Activated T-cell treated with anti-CD3 and anti-CD28 coated beads, Interleukin-2, amount 50 U/mL, for 4 hours (primary cell): ENCODE measurements around the gene SLC52A1. TPM values are rescaled to one million over a fixed set of nuclear protein-coding genes. Genes with fewer than 3 reads are reported as not detected.

ENCODE experiments used
- ATAC-seq, 2 donors: fragments of 200-7000 bp; cut with Tn5 transposase; one replicate each; pipeline ENCODE4 v1.10.0; 2021
- DNase-seq: peaks from one replicate; pipeline ENCODE4 v3.0.0-alpha.2; 2020
- H3K27me3 Mint-ChIP-seq: one replicate; pipeline ENCODE4 v1.8.0; 2021; ENCODE audit warnings: low read depth, mixed read lengths
- H3K36me3 Mint-ChIP-seq: one replicate; pipeline ENCODE4 v1.8.0; 2022; ENCODE audit warnings: mixed read lengths; ENCODE audit not compliant: insufficient read depth
- H3K4me1 Mint-ChIP-seq: one replicate; pipeline ENCODE4 v1.8.0; 2021; ENCODE audit warnings: low read depth, mixed read lengths
- H3K4me3 Mint-ChIP-seq: one replicate; pipeline ENCODE4 v1.8.0; 2021; ENCODE audit warnings: mild to moderate bottlenecking, moderate library complexity, mixed read lengths
- H3K9me3 Mint-ChIP-seq: one replicate; pipeline ENCODE4 v1.8.0; 2021; ENCODE audit warnings: mixed read lengths
- total RNA-seq, 3 donors: library from RNA; stranded (reverse); gene quantifications; one replicate each; pipeline ENCODE4 v1.2.1, GENCODE V29; 2021

SLC52A1 gene
- total RNA-seq, 3 donors from 2014 or later, result 0.08 TPM; not detected in 2

DNA sequence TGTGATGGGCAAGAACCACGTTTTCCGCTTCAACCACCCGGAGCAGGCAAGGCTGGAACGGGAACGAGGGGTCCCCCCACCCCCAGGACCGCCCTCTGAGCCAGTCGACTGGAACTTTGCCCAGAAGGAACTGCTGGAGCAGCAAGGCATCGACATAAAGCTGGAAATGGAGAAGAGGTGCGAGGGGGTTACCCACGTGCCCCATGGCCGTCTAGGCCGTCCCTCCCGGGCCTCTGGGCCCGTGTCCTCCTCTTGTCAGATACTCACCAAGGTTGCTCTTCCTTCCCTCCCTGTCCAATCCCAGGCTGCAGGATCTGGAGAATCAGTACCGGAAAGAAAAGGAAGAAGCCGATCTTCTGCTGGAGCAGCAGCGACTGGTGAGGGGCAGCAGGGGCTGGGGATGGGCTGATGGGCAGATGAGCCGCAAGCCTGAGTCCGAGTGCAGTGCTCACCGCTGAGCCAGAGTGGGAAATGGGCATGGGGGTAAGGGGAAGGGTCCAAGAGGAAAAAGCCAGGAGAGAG lies 14.7 kb downstream of the SLC52A1 start:
- H3K27me3 Mint-ChIP-seq, result no peaks in the 10 kb centered on the region
- H3K4me3 Mint-ChIP-seq, result no peak overlapping the region
- H3K4me1 Mint-ChIP-seq, result peaks cover 6% of the 10 kb centered on the region
- ATAC-seq, result no peak
- H3K9me3 Mint-ChIP-seq, result no peaks in the 10 kb centered on the region
- DNase-seq, result no peak
- H3K36me3 Mint-ChIP-seq, result peaks cover 10% of the 10 kb centered on the region

DNA sequence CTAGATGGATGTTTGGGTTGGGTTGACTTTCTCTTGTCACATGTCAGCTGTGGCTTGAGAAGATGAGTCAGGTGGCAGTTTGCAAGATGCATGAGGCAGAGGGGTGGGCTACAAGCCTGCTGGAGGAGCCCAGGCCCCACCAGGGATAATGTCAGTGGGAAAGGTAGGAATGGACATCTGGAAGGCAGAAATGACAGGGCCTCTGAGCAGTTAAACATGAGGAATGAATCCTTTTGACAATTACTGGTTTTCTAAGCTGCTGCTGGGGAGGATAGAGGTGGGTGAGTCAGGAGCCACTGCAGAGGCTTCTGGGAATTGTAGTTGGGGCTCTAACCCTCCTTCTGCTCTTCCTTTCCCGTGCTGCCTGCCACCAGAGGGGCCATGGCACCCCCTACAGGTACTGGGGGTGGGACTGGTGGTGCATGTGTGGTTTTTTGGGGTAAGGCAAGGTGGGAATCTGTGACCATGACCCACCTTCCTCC lies 15.7 kb downstream of the SLC52A1 start:
- H3K9me3 Mint-ChIP-seq, result no peaks in the 10 kb centered on the region
- ATAC-seq (peak; percentile 94 to 96), DNase-seq (peak; percentile 32)
- peaks cover 10% of the 10 kb centered on the region for H3K36me3 Mint-ChIP-seq
- H3K4me1 Mint-ChIP-seq, result peaks cover 6% of the 10 kb centered on the region
- H3K27me3 Mint-ChIP-seq, result no peaks in the 10 kb centered on the region
- no peak overlapping the region for H3K4me3 Mint-ChIP-seq

DNA sequence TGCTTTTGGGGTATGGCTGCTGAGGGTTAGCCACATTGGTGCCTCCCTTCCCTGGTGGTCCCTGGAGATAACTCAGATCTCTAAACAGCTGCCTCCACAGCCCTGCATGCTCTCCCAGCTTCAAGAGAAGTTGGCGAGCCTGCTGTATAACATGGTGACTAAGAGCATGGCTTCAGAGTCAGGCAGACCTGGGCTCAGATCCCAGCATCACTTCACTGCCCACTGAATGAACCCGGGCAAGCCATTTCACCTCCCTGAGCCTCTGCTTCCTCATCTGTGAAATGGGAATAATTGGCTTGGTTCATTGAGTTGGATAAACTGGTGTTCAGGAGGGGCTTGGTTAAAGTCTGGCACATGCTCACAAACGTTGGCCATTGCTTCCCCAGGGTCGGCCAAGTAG lies 20.9 kb downstream of the SLC52A1 start:
- Mint-ChIP-seq H3K4me1 (peaks cover 9% of the 10 kb centered on the region), H3K36me3 (peaks cover 10% of the 10 kb centered on the region)

DNA sequence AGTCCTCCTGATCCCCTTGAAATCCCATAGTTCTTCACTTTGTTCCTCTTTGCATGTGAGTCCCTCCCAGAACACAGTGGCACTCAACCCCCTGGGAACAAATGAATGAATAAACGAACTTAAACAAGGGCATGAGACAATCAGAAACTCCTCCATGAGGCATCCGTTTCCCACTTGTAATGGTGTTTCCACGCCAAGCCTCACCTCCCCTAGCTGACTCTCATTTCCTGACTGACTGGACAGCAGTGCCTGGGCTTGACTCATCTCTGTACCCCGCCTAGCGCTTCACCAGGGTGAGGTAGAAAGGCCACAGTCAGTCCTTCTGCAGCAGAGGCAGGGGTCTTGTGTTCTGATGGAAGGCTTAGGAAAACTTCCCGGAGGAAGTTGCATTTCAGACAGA lies 23.3 kb downstream of the SLC52A1 start:
- DNase-seq, result no peak
- peaks cover 29% of the 10 kb centered on the region for H3K36me3 Mint-ChIP-seq
- H3K9me3 Mint-ChIP-seq, result no peaks in the 10 kb centered on the region
- peak in 1 of 2 donors; percentile 67 for ATAC-seq
- peak overlapping the region; percentile 26 for H3K4me3 Mint-ChIP-seq
- H3K4me1 Mint-ChIP-seq, result peaks cover 5% of the 10 kb centered on the region
- H3K27me3 Mint-ChIP-seq, result no peaks in the 10 kb centered on the region

More for the DNA sequence above, 20.9 kb downstream of the SLC52A1 start:
- Mint-ChIP-seq H3K27me3 (no peaks in the 10 kb centered on the region), H3K9me3 (no peaks in the 10 kb centered on the region), H3K4me3 (no peak overlapping the region)
- ATAC-seq, result no peak
- DNase-seq, result no peak

DNA sequence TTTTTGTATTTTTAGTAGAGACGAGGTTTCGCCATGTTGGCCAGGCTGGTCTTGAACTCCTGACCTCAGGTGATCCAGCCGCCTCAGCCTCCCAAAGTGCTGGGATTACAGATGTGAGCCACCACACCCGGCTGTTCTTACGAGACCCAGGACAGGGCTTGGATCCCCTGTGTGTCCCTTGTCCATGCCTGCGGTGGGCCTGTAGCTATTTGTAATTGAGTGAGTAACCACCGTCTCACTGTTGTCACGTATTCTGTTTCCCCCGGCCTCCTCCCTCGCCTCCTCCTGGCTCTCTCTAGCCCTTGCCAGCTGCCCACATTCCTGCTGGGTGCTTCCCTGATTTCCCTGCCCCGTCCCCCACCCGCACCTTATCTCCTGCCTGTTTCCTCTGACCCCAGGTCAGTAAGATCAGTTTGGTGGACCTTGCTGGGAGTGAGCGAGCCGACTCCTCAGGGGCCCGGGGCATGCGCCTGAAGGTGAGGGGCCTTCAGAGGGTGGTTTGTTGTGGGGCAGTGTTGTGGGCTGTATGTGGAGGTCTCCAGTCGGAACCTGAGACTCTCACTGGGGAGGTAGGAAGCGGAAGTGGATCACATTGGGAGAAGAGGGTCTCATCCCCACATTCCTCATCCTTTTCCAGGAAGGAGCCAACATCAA lies 31.9 kb downstream of the SLC52A1 start:
- Mint-ChIP-seq H3K4me1 (peaks cover 16% of the 10 kb centered on the region), H3K4me3 (no peak overlapping the region), H3K36me3 (peaks cover 47% of the 10 kb centered on the region), H3K27me3 (no peaks in the 10 kb centered on the region), H3K9me3 (no peaks in the 10 kb centered on the region)
- ATAC-seq (no peak), DNase-seq (no peak)

DNA sequence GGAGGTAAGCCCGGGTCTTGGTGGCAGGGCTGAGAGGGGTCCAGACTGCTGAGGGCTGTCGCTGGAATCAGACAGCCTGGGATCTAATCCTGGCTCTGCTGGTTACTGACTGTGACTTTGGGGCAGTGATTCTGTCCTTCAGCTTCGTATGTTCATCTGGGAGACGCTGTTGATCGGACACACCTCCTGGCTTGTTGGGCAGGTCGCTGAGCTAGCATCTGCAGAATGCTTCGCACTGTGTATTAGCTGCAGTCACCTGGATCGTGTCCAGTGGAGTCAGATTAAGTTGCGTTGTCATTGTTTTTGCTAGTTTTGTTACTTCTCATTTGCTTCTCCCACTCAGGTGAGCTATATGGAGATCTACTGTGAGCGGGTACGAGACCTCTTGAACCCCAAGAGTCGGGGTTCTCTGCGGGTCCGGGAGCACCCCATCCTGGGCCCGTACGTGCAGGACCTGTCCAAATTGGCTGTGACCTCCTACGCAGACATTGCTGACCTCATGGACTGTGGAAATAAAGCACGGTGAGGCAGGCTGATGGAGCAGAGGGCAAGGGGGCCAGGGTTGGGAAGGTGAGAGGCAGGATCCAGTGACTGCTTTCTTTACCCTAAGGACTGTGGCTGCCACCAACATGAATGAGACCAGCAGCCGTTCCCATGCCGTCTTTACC lies 33.0 kb downstream of the SLC52A1 start:
- no peak overlapping the region for H3K4me3 Mint-ChIP-seq
- peaks cover 16% of the 10 kb centered on the region for H3K4me1 Mint-ChIP-seq
- DNase-seq (no peak), ATAC-seq (no peak)
- H3K9me3 Mint-ChIP-seq, result no peaks in the 10 kb centered on the region
- peaks cover 36% of the 10 kb centered on the region for H3K36me3 Mint-ChIP-seq
- H3K27me3 Mint-ChIP-seq, result no peaks in the 10 kb centered on the region

DNA sequence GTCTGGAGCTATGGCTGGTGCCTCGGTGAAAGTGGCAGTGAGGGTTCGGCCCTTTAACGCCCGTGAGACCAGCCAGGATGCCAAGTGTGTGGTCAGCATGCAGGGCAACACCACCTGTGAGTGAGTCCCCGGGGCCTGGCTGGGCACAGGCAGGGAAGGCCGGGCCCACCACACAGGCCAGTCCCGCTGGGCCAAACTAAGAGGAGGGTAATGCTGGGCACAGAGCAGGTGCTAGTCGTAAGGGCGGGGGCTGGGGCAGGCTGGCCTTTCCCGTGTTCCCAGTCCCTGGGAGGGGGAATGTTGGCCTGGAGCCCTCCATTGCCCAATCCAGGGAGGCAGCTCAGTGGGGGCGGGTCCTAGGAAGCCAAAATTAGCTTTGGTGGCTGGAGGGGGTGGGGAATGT lies 35.0 kb downstream of the SLC52A1 start:
- no peak for DNase-seq
- Mint-ChIP-seq H3K4me1 (peaks cover 22% of the 10 kb centered on the region), H3K9me3 (no peaks in the 10 kb centered on the region), H3K36me3 (peaks cover 25% of the 10 kb centered on the region), H3K4me3 (no peak overlapping the region), H3K27me3 (no peaks in the 10 kb centered on the region)
- ATAC-seq, result no peak

DNA sequence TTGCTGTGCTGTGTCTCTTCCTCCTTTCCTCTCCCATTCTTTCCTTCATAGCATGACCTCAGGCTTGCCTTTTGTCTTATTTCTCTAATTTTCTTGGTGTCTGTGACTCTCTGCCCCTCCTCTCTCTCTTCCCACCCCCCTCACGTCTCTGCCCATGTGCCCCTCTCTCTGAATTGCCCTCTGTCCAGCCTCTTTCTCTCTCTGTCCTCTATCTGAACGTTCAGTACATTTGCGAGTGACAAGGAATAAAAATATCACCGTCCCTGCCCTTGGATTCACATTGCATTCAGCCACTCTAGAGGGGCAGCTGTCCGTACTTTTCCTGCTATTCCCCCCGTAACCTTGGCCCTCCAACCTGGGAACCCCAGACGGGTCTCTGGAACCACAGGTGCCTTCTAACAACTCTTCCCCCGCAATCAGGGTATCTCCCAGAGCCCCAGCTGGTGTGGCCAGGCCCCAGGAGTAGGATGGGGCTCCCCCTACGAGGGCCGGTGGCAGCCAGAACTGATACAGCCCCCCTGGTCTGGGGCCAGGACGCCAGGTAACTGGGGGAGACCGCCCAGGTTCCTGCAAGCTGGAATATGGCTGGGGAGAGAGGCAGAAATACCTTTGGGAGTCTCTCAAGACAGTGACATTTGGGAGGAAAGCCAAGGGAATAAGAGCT lies 35.7 kb downstream of the SLC52A1 start:
- ATAC-seq, result no peak
- H3K4me3 Mint-ChIP-seq, result peak overlapping the region; percentile 84
- peaks cover 18% of the 10 kb centered on the region for H3K36me3 Mint-ChIP-seq
- H3K9me3 Mint-ChIP-seq, result no peaks in the 10 kb centered on the region
- no peak for DNase-seq
- no peaks in the 10 kb centered on the region for H3K27me3 Mint-ChIP-seq
- H3K4me1 Mint-ChIP-seq, result peaks cover 25% of the 10 kb centered on the region

DNA sequence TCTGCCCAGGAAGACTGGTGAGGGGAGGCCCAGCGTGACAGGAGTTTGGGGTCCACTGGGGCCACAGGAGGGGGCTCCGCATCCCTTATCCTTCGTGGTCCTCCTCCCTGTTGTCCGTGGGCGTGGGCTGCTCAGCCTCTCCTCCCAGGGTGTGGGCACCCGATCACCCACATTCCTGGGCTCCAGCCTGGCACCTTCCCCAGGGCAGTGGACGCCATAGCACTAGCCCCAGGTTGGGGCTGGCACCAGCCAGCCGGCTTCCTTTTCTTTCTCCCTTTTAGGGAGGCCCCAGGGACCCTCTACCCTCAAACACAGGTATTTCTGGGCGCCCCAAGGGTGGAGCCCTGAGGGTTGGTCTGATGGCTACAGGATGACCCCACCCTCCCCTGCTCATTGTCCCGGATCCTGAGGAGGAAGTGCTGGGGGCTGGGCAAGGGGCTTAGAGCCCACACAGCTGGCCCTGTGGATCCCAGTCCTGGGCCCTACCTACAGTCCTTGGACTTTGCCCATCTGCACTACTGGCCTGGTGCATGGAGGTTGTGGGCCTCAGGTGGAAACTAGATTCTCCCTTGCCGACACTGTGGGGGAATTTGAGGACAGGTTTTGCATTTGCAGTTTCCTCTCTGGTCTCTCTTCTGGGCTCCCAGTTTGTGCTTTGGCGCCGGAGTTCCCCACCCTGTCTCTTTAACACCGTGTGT lies 36.3 kb downstream of the SLC52A1 start:
- DNase-seq (no peak), ATAC-seq (no peak)
- peak overlapping the region; percentile 84 for H3K4me3 Mint-ChIP-seq
- H3K9me3 Mint-ChIP-seq, result no peaks in the 10 kb centered on the region
- peaks cover 13% of the 10 kb centered on the region for H3K36me3 Mint-ChIP-seq
- H3K27me3 Mint-ChIP-seq, result no peaks in the 10 kb centered on the region
- H3K4me1 Mint-ChIP-seq, result peaks cover 25% of the 10 kb centered on the region

DNA sequence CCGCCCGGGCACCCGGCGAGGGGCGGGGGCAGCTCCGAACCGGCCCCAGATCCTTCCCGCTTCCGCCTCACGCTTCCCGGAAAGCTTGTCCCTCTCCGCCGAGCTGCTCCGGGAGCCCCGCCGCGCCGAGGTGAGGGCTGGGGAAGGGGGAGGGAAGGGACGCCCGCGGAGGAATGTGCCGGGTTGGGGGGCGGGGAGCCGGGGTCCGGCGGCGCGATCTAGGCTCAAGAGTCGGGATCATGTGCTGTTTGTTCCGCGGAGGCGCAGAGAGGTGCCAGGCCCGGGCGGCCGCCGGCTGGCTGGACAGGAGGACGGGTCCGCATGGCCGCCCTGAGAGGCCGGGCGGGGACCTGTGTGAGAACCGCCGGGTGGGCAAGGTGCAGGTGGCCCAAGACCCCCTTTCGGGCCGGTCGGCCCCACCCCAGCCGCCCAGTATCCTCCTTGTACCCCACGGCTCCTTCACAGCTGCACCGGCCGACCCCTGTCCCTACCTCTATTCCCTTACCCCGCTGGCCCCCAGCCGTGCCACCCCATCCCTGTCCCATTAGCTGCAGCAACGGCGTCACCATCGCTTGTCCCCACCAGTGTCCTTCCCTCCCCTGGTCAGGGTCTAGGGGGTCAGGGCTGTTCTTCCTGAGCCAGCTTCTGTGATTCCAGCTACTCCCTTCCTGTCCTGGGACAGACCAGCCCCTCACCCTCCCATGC lies 37.0 kb downstream of the SLC52A1 start:
- peaks cover 10% of the 10 kb centered on the region for H3K36me3 Mint-ChIP-seq
- no peak for DNase-seq

DNA sequence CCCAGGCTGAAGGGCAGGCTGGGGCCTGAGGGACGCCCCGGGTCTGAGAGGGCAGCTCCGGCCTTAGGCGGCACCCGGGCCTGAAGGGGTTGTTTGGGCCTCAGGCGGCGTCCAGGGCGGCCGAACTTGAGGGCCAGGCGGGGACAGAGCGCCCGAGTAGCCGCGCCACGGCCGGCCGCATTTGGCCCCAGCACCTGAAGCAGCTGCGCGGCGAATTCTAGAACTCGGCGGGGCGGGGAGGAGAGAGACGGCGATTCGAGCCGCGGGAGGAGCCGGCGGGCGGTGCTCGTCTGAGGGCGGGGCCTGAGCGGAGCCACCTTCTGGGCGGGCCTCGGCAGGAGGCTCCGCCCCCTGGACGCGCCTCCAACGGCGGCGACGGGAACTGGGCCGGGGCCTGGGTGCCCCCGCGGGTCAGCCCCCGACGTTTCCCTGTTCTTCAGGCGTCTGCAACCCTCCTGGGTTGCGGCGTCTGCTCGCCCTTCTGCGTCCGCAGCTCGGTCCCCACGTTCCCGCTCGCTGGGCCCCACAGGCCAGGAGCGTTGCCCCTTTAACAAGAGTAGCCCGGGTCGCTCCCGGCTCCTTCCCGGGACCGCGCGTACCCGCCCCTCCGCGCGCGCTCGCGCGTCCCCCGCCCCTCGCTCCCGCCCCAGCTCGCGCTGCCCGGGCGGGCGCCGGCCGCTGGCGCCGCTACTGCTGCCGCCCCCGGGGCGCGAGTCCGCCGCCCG lies 37.8 kb downstream of the SLC52A1 start, which contains the start of the genes INCA1 and KIF1C:
TSS of gene INCA1 (minus strand) at position 221 of the 725 bp plus-strand sequence. CDS start 3,085 bp downstream, outside the sequence.
TSS of gene KIF1C (plus strand) at position 649 of the 725 bp plus-strand sequence. CDS start 2,297 bp downstream, outside the sequence.
- peak; percentile 95 for ATAC-seq
- H3K4me1 Mint-ChIP-seq, result peaks cover 25% of the 10 kb centered on the region

More for the DNA sequence above, 37.0 kb downstream of the SLC52A1 start:
- H3K9me3 Mint-ChIP-seq, result no peaks in the 10 kb centered on the region
- peak in 1 of 2 donors; percentile 31 for ATAC-seq
- peak overlapping the region; percentile 84 for H3K4me3 Mint-ChIP-seq
- H3K27me3 Mint-ChIP-seq, result no peaks in the 10 kb centered on the region
- peaks cover 25% of the 10 kb centered on the region for H3K4me1 Mint-ChIP-seq

DNA sequence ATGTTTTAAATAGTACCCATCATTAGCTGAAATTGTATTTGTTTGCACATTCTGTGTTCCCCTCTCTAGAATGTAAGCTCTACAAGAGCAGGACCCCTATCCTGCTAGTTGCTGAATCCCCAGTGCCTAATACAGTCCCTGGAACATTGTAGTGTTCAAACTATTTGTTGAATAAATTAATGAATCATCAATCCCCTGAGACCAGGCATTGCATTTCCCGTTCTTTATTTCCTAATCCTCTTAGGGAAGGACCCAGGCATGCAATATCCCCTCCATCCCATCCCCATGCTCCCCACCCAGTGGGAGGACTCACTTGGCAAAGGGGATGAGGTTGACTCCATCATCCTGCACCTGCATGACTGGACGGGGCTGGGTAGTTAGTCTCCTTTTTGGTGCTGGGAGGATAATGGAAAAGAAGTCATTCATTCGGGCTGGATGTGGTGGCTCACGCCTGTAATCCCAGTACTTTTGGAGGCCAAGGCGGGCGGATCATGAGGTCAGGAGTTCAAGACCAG lies 41.1 kb downstream of the SLC52A1 start:
- DNase-seq (no peak), ATAC-seq (no peak)
- no peaks in the 10 kb centered on the region for H3K9me3 Mint-ChIP-seq
- H3K4me1 Mint-ChIP-seq, result peaks cover 27% of the 10 kb centered on the region
- H3K36me3 Mint-ChIP-seq, result peaks cover 4% of the 10 kb centered on the region
- H3K4me3 Mint-ChIP-seq, result no peak overlapping the region
- H3K27me3 Mint-ChIP-seq, result no peaks in the 10 kb centered on the region

More for the DNA sequence above, 37.8 kb downstream of the SLC52A1 start, which contains the start of the genes INCA1 and KIF1C:
- H3K36me3 Mint-ChIP-seq, result peaks cover 10% of the 10 kb centered on the region
- H3K27me3 Mint-ChIP-seq, result no peaks in the 10 kb centered on the region
- peak within 1 kb of the TSS; percentile 84 for H3K4me3 Mint-ChIP-seq
- H3K9me3 Mint-ChIP-seq, result no peaks in the 10 kb centered on the region
- DNase-seq, result peak; percentile 88
